Measurements from ENCODE around the gene CFAP97D2. TPM values are rescaled to one million over a fixed set of nuclear protein-coding genes. Genes with fewer than 3 reads are reported as not detected.

Gene CFAP97D2
- total and polyA plus RNA-seq, 4 donors = 1.3 to 3.7 (median 1.5) TPM

- ATAC-seq (ENCODE audit: insufficient read depth, low FRiP score) = no peak
These were observed 20.9 kb downstream of the CFAP97D2 start for GRCh38 chr13:114199954-114200353.

DNA sequence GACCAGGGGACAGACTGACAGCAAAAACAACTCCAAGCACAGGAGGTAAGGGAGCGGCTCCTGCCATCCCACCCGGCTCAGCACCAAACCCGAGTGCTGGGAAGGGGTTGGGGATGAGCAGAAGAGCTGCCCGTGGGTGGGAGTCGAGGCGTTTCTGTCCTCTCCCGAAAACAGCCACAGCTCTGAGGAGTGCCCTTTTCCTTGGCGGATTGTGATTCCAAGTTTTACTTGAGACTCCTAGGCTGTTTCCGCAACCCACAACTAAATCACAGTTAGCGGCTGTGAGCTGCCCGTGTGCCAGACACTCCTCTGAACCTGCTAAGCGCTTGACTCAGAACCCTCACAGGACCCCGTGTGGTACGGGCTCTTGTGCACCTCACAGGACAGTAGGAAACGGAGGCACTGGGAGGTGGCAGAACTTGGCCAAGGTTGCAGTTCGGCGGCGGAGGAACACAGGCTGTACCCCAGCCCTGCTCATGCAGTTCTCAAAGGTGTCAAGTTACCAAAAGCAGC lies 21.4 kb downstream of the CFAP97D2 start:
- TF ChIP-seq, protein P1, sequence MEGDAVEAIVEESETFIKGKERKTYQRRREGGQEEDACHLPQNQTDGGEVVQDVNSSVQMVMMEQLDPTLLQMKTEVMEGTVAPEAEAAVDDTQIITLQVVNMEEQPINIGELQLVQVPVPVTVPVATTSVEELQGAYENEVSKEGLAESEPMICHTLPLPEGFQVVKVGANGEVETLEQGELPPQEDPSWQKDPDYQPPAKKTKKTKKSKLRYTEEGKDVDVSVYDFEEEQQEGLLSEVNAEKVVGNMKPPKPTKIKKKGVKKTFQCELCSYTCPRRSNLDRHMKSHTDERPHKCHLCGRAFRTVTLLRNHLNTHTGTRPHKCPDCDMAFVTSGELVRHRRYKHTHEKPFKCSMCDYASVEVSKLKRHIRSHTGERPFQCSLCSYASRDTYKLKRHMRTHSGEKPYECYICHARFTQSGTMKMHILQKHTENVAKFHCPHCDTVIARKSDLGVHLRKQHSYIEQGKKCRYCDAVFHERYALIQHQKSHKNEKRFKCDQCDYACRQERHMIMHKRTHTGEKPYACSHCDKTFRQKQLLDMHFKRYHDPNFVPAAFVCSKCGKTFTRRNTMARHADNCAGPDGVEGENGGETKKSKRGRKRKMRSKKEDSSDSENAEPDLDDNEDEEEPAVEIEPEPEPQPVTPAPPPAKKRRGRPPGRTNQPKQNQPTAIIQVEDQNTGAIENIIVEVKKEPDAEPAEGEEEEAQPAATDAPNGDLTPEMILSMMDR (IDR thresholded peaks at IDR 0.05; ENCODE audit: control extremely low read depth, extremely low read depth) = no peak
- 42 to 60% methylated on average over 18 of the region's 18 CpGs for WGBS, 2 donors
- Histone ChIP-seq H3K9ac (ENCODE audit: insufficient read depth in 1 of 2, low read length in 2 of 2) (no peak overlapping the region), H3K4me3 (no peak overlapping the region), H3K36me3 (ENCODE audit: control insufficient read depth in 4 of 4, insufficient read depth in 4 of 4, low read length in 4 of 4) (no peaks in the 10 kb centered on the region), H3K27ac (ENCODE audit: low read depth in 1 of 2, low read length in 1 of 2) (no peak overlapping the region), H3K9me3 (ENCODE audit: control insufficient read depth in 4 of 4, insufficient read depth in 3 of 4, low read length in 3 of 4) (peaks cover 0 to 2% (median 0%) of the 10 kb centered on the region in 4 donors), H3K4me1 (ENCODE audit: control insufficient read depth in 5 of 5, insufficient read depth in 5 of 5, low read length in 5 of 5) (peaks cover 0 to 7% (median 0%) of the 10 kb centered on the region in 5 donors), H3K27me3 (ENCODE audit: control insufficient read depth in 3 of 3, insufficient read depth in 3 of 3, low read length in 2 of 3) (peaks cover 6 to 25% (median 12%) of the 10 kb centered on the region in 3 donors)
- DNase-seq (peak in 1 of 3 donors; percentile 40), ATAC-seq (ENCODE audit: insufficient read depth, low FRiP score) (no peak)

More at GRCh38 chr13:114199954-114200353, 20.9 kb downstream of the CFAP97D2 start:
- 16 to 75% methylated on average over 31 to 41 of the region's 42 CpGs for WGBS, 2 donors
- Histone ChIP-seq H3K27me3 (ENCODE audit: control insufficient read depth in 3 of 3, insufficient read depth in 3 of 3, low read length in 2 of 3) (peaks cover 6 to 24% (median 12%) of the 10 kb centered on the region in 3 donors), H3K36me3 (ENCODE audit: control insufficient read depth in 4 of 4, insufficient read depth in 4 of 4, low read length in 4 of 4) (no peaks in the 10 kb centered on the region), H3K4me1 (ENCODE audit: control insufficient read depth in 5 of 5, insufficient read depth in 5 of 5, low read length in 5 of 5) (peaks cover 0 to 7% (median 0%) of the 10 kb centered on the region in 5 donors), H3K4me3 (no peak overlapping the region), H3K27ac (ENCODE audit: low read depth in 1 of 2, low read length in 1 of 2) (no peak overlapping the region), H3K9me3 (ENCODE audit: control insufficient read depth in 4 of 4, insufficient read depth in 3 of 4, low read length in 3 of 4) (peaks cover 0 to 2% (median 0%) of the 10 kb centered on the region in 4 donors), H3K9ac (ENCODE audit: insufficient read depth in 1 of 2, low read length in 2 of 2) (no peak overlapping the region)
- TF ChIP-seq, protein P1 (IDR thresholded peaks at IDR 0.05; ENCODE audit: control extremely low read depth, extremely low read depth) = no peak
- no peak for DNase-seq

DNA sequence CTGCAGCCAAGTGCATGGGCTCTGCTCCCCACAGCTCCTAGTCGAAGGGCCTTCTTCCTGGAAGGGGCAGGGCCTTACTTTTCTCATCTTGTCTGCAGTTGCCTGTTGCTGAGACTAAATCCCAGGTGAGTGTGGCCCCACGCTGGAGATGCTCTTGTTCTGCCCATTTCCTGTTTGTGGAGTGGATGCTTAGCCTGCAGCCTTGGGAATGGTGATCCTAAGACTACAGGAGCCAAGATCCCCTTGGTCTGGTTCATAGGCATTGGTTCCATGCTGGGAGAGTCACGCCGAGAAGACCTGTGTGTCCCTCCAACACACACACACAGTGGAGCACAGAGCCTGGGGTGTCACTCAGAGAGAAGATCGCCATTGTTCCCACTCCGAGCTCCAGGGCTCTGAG lies 23.5 kb downstream of the CFAP97D2 start:
- 87 to 89% methylated on average over 6 of the region's 6 CpGs for WGBS, 2 donors
- no peak for ATAC-seq (ENCODE audit: insufficient read depth, low FRiP score)

More for the DNA sequence above, 23.5 kb downstream of the CFAP97D2 start:
- no peak overlapping the region for H3K4me3 ChIP-seq
- TF ChIP-seq, protein P1 (IDR thresholded peaks at IDR 0.05; ENCODE audit: control extremely low read depth, extremely low read depth) = no peak
- no peak for DNase-seq
- peaks cover 6 to 25% (median 12%) of the 10 kb centered on the region in 3 donors for H3K27me3 ChIP-seq (ENCODE audit: control insufficient read depth in 3 of 3, insufficient read depth in 3 of 3, low read length in 2 of 3)
- no peak overlapping the region for H3K27ac ChIP-seq (ENCODE audit: low read depth in 1 of 2, low read length in 1 of 2)
- H3K9ac ChIP-seq (ENCODE audit: insufficient read depth in 1 of 2, low read length in 2 of 2) = no peak overlapping the region
- H3K36me3 ChIP-seq (ENCODE audit: control insufficient read depth in 4 of 4, insufficient read depth in 4 of 4, low read length in 4 of 4) = no peaks in the 10 kb centered on the region
- H3K4me1 ChIP-seq (ENCODE audit: control insufficient read depth in 5 of 5, insufficient read depth in 5 of 5, low read length in 5 of 5) = peaks cover 0 to 7% (median 0%) of the 10 kb centered on the region in 5 donors
- H3K9me3 ChIP-seq (ENCODE audit: control insufficient read depth in 4 of 4, insufficient read depth in 3 of 4, low read length in 3 of 4) = peaks cover 0 to 4% (median 0%) of the 10 kb centered on the region in 4 donors

Measured in lung (tissue), 12 donors.